MM.1S (cell line): ENCODE data around the gene GATA5.

Experiments used
- EZH2 ChIP-seq: fragments of 300-600 bp; sonication (generic); optimal IDR thresholded peaks from 2 replicates; pipeline ENCODE3; 2017; ENCODE audit warnings: low read depth, mild to moderate bottlenecking, antibody characterized with exemption, low read length, mixed read lengths
- TF ChIP-seq, protein P1 (sequence below): fragments of 300-600 bp; sonication (generic); IDR thresholded peaks from 2 replicates; pipeline ENCODE4 v1.5.1; 2016; ENCODE audit warnings: antibody characterized with exemption, low read length, mixed read lengths

- TF ChIP-seq, protein P1, sequence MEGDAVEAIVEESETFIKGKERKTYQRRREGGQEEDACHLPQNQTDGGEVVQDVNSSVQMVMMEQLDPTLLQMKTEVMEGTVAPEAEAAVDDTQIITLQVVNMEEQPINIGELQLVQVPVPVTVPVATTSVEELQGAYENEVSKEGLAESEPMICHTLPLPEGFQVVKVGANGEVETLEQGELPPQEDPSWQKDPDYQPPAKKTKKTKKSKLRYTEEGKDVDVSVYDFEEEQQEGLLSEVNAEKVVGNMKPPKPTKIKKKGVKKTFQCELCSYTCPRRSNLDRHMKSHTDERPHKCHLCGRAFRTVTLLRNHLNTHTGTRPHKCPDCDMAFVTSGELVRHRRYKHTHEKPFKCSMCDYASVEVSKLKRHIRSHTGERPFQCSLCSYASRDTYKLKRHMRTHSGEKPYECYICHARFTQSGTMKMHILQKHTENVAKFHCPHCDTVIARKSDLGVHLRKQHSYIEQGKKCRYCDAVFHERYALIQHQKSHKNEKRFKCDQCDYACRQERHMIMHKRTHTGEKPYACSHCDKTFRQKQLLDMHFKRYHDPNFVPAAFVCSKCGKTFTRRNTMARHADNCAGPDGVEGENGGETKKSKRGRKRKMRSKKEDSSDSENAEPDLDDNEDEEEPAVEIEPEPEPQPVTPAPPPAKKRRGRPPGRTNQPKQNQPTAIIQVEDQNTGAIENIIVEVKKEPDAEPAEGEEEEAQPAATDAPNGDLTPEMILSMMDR, result no peak
- no peak for TF ChIP-seq EZH2
Measured at GRCh38 chr20:62460678-62461077, 15.1 kb downstream of the GATA5 start.
